Measurements from ENCODE around the gene REST. TPM values are rescaled to one million over a fixed set of nuclear protein-coding genes. Genes with fewer than 3 reads are reported as not detected.
A peak's percentile ranks its signal among the peaks of the same experiment; 100 is the strongest.
"Not testable (repeated sequence)": the region's sequence is repeated elsewhere in the genome, so short reads cannot be mapped to it uniquely, and the experiment has no call there.

The REST gene
- polyA plus RNA-seq, 2 of the 4 experiments (the other 2 are of a cell fraction), result 8.8 to 18.6 TPM

GRCh38 chr4:56931924-56932323 is 24.2 kb downstream of the REST start:
- no peak overlapping the region for H3K27ac ChIP-seq
- ATAC-seq, result no peak
- no peak overlapping the region for H3K4me2 ChIP-seq
- H3K4me3 ChIP-seq, result no peak overlapping the region
- ChIA-PET POLR2A (no interaction called here), CTCF (no interaction called here)
- no peaks in the 10 kb centered on the region for H3K9me3 ChIP-seq
- no peak for FAIRE-seq
- no peak for TF ChIP-seq NR3C1 (IDR thresholded peaks at IDR 0.05)
- no peak for TF ChIP-seq EP300 (IDR thresholded peaks at IDR 0.05)
- no peak for TF ChIP-seq PBX3 (IDR thresholded peaks at IDR 0.05)
- TF ChIP-seq KDM1A (IDR thresholded peaks at IDR 0.05; ENCODE audit: low read depth), result no peak
- TF ChIP-seq HOXB13 (CRISPR knock-in tag; IDR thresholded peaks at IDR 0.05; ENCODE audit: low read depth), result no peak
- TF ChIP-seq RNF2 (IDR thresholded peaks at IDR 0.05; ENCODE audit: borderline replicate concordance, low read depth), result no peak
- no peak for TF ChIP-seq E2F6 (IDR thresholded peaks at IDR 0.05; ENCODE audit: borderline replicate concordance, low read depth)
- no peak for TF ChIP-seq POLR2A (IDR thresholded peaks at IDR 0.05; ENCODE audit: low read length)
- TF ChIP-seq BHLHE40 (IDR thresholded peaks at IDR 0.05; ENCODE audit: low read depth, low read length), result no peak
- no peak for TF ChIP-seq TP53 (CRISPR knock-in tag; IDR thresholded peaks at IDR 0.05)
- TF ChIP-seq ZSCAN20 (CRISPR knock-in tag; IDR thresholded peaks at IDR 0.05), result no peak
- TF ChIP-seq, protein P1, sequence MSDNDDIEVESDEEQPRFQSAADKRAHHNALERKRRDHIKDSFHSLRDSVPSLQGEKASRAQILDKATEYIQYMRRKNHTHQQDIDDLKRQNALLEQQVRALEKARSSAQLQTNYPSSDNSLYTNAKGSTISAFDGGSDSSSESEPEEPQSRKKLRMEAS (IDR thresholded peaks at IDR 0.05), result no peak
- TF ChIP-seq, protein P2, sequence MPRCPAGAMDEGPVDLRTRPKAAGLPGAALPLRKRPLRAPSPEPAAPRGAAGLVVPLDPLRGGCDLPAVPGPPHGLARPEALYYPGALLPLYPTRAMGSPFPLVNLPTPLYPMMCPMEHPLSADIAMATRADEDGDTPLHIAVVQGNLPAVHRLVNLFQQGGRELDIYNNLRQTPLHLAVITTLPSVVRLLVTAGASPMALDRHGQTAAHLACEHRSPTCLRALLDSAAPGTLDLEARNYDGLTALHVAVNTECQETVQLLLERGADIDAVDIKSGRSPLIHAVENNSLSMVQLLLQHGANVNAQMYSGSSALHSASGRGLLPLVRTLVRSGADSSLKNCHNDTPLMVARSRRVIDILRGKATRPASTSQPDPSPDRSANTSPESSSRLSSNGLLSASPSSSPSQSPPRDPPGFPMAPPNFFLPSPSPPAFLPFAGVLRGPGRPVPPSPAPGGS (IDR thresholded peaks at IDR 0.05), result no peak
- TF ChIP-seq, protein P3, sequence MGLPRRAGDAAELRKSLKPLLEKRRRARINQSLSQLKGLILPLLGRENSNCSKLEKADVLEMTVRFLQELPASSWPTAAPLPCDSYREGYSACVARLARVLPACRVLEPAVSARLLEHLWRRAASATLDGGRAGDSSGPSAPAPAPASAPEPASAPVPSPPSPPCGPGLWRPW (IDR thresholded peaks at IDR 0.05), result no peak
- no peak for TF ChIP-seq NFE2L2 (conservative IDR thresholded peaks at IDR 0.05; ENCODE audit: low read length)
- TF ChIP-seq NPAS2 (CRISPR knock-in tag; IDR thresholded peaks at IDR 0.05; ENCODE audit: borderline replicate concordance), result no peak
- TF ChIP-seq, protein P4, sequence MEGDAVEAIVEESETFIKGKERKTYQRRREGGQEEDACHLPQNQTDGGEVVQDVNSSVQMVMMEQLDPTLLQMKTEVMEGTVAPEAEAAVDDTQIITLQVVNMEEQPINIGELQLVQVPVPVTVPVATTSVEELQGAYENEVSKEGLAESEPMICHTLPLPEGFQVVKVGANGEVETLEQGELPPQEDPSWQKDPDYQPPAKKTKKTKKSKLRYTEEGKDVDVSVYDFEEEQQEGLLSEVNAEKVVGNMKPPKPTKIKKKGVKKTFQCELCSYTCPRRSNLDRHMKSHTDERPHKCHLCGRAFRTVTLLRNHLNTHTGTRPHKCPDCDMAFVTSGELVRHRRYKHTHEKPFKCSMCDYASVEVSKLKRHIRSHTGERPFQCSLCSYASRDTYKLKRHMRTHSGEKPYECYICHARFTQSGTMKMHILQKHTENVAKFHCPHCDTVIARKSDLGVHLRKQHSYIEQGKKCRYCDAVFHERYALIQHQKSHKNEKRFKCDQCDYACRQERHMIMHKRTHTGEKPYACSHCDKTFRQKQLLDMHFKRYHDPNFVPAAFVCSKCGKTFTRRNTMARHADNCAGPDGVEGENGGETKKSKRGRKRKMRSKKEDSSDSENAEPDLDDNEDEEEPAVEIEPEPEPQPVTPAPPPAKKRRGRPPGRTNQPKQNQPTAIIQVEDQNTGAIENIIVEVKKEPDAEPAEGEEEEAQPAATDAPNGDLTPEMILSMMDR (IDR thresholded peaks at IDR 0.05), result no peak
- TF ChIP-seq SMC3 (IDR thresholded peaks at IDR 0.05), result no peak
- H3K4me1 ChIP-seq, result peaks cover 1% of the 10 kb centered on the region; the same call in 1 of the 3 replicates
- 85% methylated on average over 4 of the region's 4 CpGs for WGBS (ENCODE audit: missing lambda C conversion rate)
- no peak for DNase-seq (ENCODE audit: low read depth in 1 of 2, low spot score in 1 of 2)

DNA sequence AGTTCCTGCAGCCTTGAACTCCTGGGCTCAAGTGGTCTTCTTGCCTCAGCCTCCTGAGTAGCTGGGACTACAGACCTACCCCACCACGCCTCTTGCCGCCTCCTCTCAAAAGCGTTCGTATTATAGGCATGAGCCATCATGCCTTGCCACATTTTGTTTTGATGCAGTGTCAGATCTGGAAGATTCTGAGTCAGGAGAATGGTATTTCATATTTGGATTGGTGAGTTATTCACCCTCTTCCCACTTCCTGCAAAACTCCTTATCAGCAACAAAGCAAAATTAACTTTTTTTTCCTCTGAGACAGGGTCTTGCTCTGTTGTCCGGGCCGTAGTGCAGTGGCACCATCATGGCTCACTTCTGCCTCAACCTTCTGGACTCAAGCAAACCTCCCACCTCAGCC is 29.6 kb downstream of the REST start:
- Histone ChIP-seq H3K9me3 (no peaks in the 10 kb centered on the region), H3K4me3 (no peak overlapping the region), H3K4me1 (peaks cover 7% of the 10 kb centered on the region; the same call in 1 of the 3 replicates), H3K27ac (no peak overlapping the region), H3K4me2 (no peak overlapping the region)
- WGBS (ENCODE audit: missing lambda C conversion rate), result 40% methylated on average over 6 of the region's 6 CpGs
- CTCF ChIA-PET, result interaction anchor here (1.0 kb wide), 1 partner anchor 15 kb away, joined by 3 read pairs; no protein-coding TSS in a partner anchor
- FAIRE-seq (no peak), ATAC-seq (peak; percentile 43 to 48; a peak in 2 of 6 replicates), DNase-seq (ENCODE audit: low read depth in 1 of 2, low spot score in 1 of 2) (peak in 1 of 2 experiments; percentile 29)
- no peak for TF ChIP-seq MAFK (IDR thresholded peaks at IDR 0.05; ENCODE audit: partially characterized antibody)
- POLR2A ChIA-PET, result no interaction called here

GRCh38 chr4:56939826-56940225 is 32.1 kb downstream of the REST start:
- H3K9me3 ChIP-seq; H3K27ac ChIP-seq; H3K4me3 ChIP-seq; H3K4me2 ChIP-seq; DNase-seq (ENCODE audit: low read depth in 1 of 2, low spot score in 1 of 2); POLR2A ChIA-PET; CTCF ChIA-PET; ATAC-seq; FAIRE-seq; H3K4me1 ChIP-seq: not testable (repeated sequence)
- WGBS (ENCODE audit: missing lambda C conversion rate), result 96% methylated on average over 12 of the region's 14 CpGs
